Measurements from ENCODE around the gene CITED4.

Gene CITED4

DNA sequence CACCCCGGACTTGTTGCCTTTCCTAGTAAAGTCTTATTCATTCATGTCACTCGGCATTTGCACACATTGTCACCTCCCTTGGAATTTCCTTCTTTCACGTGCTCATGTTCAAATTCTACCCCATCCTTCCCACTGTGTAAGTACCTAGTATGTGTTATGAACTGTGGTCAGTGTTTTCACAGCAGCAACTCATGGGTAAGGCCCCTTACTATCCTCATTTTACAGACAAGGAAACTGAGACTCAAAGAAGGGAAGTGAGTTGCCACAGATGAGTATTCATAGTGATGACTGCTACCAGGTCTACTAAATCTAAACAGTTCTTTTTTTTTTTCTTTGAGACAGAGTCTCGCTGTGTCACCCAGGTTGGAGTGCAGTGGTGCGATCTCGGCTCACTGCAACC, 10.5 kb downstream of the CITED4 start:
- DNase-seq = no peak

- peak; percentile 61 to 62 for DNase-seq
Measured at GRCh38 chr1:40849801-40850592, 12.2 kb downstream of the CITED4 start.

GRCh38 chr1:40848530-40849189, 13.5 kb downstream of the CITED4 start:
- peak; percentile 51 to 72 for DNase-seq

DNA sequence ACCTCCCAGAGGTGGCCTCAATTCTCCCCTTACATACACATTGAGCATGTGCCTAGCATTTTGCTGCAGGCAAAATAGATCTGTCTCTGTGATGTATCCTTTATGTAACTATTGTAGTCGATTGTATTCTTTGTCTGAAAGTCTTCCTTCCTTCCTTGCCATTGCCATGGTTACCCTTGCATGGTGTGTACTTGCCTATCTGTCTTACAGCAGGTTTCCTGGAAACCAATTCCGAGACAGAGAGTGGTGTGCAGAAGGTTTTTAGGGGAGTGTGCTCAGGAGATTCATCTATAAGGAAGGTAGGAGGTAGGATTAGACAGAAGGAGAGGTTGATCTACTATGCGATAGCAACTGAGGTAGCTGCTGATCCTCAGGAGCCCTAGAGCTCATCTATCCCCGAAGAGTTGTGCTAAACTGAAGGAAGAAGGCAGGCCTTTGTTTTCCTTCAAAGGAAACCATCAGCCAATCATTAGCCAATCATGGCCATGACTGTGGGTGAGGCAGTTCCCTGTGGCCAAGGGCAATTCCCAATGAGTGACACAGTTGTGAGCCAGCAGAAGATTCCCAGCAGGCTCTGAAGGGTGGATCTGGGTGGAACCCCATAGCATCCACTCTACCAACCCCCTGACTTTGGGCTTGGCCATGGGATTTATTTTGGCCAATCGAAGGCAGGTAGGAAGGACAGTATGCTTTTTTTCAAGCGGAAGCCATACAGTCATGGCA, 15.0 kb downstream of the CITED4 start:
- DNase-seq = no peak

GRCh38 chr1:40845895-40846294, 16.3 kb downstream of the CITED4 start:
- DNase-seq = no peak

- no peak for DNase-seq
Measured at GRCh38 chr1:40844887-40845878, 17.0 kb downstream of the CITED4 start.

GRCh38 chr1:40844079-40844478, 18.1 kb downstream of the CITED4 start:
- DNase-seq = no peak

GRCh38 chr1:40842691-40843090, 19.5 kb downstream of the CITED4 start:
- DNase-seq = no peak

GRCh38 chr1:40842207-40842606, 20.0 kb downstream of the CITED4 start:
- DNase-seq = no peak

- DNase-seq = no peak
Measured at GRCh38 chr1:40841602-40842001, 20.6 kb downstream of the CITED4 start.

- DNase-seq = no peak
Measured at GRCh38 chr1:40840526-40841323, 21.4 kb downstream of the CITED4 start.

GRCh38 chr1:40839943-40840335, 22.2 kb downstream of the CITED4 start:
- DNase-seq = no peak

GRCh38 chr1:40838980-40839942, 22.9 kb downstream of the CITED4 start:
- no peak for DNase-seq

- no peak for DNase-seq
Measured at GRCh38 chr1:40838045-40838979, 23.9 kb downstream of the CITED4 start.

DNA sequence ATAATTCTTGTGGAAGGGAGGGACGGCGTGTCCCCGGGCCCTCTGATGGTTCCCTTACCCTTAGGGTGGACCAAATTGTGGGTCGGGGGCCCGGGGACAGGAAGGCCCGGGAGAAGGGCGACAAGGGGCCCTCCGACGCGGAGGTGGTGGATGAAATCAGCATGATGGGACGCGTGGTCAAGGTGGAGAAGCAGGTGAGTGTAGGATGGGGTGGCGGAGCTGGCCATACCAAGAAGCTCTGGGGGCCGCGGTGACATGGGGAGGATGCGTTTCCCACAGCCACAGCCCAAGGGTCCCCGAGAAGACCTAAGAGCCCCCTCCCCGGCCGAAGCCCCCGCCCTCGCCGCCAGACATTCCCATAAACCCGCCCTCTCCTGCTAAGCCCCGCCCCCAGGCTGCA, 24.6 kb downstream of the CITED4 start:
- DNase-seq = no peak

GRCh38 chr1:40836283-40836682, 25.9 kb downstream of the CITED4 start:
- no peak for DNase-seq

DNA sequence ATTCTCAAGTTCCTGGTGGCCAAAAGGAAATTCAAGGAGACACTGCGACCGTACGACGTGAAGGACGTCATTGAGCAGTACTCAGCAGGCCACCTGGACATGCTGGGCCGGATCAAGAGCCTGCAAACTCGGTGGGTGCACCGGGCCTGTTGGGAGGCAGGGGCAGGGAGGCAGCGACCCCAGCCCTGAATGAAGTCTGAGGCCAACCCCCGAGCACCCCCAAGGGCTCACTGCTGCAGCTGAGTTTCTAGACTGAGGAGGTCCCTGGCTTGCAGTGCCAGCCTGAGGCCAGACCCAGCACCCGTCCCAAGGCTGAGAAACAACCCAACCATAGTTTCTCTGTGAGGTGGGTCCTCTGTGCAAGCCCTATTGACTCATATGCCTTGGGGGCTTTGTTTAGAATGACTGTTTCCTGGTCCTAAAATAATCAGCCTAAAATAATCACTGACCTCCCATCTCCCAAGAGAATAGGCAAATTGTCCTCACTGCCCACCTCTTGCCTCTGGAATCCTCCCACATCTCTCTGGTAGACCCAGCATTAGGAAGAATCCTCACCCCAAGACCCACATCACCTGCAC, 27.1 kb downstream of the CITED4 start:
- DNase-seq = no peak

- DNase-seq = no peak
Measured at GRCh38 chr1:40833979-40834378, 28.2 kb downstream of the CITED4 start.

All from Kasumi-1 (cell line).